Fibroblast of mammary gland (primary cell): ENCODE measurements around the gene CD44.

ENCODE experiments used
- DNase-seq: peaks from one replicate; pipeline ENCODE4 v3.0.0-alpha.2; 2010; ENCODE audit warnings: low read depth
- H3K4me3 ChIP-seq: 2 replicates; pipeline ENCODE4 v1.5.1; 2011; ENCODE audit warnings: low read depth, mild to moderate bottlenecking, low read length, moderate library complexity; ENCODE audit not compliant: control insufficient read depth
- TF ChIP-seq, protein P1 (sequence below): conservative IDR thresholded peaks from 2 replicates; pipeline ENCODE4 v1.5.1; 2011; ENCODE audit warnings: low read depth, low read length, inconsistent platforms; ENCODE audit not compliant: control insufficient read depth, insufficient read depth

CD44 gene

DNA sequence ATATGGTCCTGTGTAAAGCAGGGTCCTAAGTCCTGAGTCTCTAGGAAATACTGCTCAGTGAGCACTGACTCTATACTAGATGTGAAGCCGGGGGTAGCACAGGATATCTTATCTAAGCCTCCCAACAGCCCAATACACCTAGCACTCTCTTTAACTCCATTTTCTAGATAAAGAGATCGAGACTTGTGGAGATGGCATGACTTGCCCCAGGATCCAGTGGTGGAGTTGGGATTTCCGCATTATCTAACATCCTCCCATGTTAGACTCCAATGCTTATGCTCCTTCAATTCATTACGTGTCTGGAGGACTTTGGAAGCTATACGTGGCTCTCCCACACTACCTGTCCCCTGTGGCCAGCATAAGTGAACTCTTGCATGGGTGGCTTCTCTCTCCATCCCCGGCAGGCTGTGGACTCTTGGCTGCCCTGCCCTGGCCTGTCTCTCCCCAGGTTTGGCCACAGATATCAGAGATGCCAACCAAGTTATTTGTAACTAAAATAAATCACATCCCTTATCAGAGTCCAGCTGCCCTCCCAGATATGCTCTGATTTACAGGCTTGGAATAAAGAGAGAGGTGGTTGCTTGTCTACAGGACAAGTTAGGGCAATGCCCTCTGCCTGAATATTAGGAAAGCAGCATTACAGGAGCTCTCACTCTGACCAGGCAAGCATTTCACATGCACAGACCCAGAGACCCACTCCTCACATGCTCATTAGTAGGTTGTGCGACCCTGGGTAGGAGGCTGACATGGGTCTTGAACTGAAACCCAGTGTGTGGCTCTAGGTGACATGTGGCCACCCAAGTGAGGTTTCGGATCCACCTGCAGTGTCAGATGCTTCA is 4.5 kb downstream of the CD44 start:
- H3K4me3 ChIP-seq: peak overlapping the region; percentile 27
- TF ChIP-seq, protein P1, sequence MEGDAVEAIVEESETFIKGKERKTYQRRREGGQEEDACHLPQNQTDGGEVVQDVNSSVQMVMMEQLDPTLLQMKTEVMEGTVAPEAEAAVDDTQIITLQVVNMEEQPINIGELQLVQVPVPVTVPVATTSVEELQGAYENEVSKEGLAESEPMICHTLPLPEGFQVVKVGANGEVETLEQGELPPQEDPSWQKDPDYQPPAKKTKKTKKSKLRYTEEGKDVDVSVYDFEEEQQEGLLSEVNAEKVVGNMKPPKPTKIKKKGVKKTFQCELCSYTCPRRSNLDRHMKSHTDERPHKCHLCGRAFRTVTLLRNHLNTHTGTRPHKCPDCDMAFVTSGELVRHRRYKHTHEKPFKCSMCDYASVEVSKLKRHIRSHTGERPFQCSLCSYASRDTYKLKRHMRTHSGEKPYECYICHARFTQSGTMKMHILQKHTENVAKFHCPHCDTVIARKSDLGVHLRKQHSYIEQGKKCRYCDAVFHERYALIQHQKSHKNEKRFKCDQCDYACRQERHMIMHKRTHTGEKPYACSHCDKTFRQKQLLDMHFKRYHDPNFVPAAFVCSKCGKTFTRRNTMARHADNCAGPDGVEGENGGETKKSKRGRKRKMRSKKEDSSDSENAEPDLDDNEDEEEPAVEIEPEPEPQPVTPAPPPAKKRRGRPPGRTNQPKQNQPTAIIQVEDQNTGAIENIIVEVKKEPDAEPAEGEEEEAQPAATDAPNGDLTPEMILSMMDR: no peak
- no peak for DNase-seq

DNA sequence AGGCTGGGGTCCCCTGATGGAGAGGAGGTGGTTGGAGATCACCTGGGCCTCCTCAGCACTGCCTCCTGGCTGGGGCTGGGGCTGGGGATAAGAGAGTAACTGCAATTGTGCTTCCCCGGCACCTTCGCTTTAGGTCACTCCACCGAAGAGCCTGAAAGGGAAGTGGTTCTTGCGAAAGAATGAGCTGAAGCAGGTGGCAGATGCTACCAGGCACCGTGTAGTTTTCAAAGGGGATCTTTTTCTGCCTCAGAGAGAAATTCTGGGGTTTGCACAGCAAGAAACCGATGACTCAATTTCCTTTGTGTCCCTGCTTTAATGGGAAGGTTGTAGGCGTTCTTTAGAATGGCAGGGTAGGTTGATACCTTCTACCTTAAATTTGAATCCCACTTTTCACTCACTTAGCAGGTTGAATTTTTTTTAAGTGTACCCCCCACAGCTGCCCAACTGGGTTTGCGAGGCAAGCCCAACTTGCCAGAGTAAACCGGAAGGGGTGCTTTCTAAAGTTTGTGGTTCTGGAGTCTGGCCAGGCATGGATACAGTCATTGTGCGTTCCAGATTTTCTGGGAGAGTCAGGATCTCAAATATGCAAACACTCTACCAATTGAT is 5.3 kb downstream of the CD44 start:
- peak; percentile 75 for DNase-seq
- TF ChIP-seq, protein P1: no peak
- H3K4me3 ChIP-seq: peak overlapping the region; percentile 27

DNA sequence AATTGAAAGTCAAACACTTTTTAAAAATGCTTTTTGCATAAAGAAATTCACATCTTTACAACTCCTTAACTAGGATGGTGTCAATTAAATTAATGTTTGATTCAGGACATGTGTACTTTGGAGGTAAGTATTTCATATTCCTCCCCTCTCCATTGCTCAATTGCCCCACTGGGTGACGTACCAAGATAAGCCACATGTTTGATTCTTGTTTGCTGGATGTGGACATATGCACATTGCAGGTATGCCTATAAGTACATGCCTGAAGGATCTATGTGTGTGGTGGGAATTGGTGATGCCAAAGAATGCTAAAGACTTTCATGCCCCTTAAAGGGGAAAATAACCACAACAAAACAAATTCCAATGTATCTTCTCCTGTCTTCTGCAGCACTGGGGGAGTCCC is 5.8 kb downstream of the CD44 start:
- TF ChIP-seq, protein P1: no peak
- peak; percentile 47 for DNase-seq
- H3K4me3 ChIP-seq: no peak overlapping the region

DNA sequence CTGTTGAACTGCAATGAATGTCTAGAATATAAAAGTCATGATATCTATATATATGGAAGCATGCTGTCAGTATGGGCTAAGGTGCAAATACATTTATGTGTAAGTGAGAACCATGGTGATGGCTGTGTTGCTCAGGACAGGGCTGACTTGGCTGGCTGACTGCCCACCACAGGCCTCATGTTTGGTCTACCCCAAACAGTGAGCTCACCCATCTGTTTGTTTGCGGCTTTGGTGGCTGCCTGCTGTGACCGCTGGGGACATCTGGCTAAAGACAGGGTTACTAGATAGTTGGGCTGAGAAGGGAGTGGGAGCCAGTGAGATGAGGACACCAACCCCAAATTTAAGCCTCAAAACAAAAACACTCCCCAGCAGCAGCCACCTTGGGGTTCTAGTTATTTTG is 6.3 kb downstream of the CD44 start:
- DNase-seq: peak; percentile 52
- no peak overlapping the region for H3K4me3 ChIP-seq
- TF ChIP-seq, protein P1: no peak

DNA sequence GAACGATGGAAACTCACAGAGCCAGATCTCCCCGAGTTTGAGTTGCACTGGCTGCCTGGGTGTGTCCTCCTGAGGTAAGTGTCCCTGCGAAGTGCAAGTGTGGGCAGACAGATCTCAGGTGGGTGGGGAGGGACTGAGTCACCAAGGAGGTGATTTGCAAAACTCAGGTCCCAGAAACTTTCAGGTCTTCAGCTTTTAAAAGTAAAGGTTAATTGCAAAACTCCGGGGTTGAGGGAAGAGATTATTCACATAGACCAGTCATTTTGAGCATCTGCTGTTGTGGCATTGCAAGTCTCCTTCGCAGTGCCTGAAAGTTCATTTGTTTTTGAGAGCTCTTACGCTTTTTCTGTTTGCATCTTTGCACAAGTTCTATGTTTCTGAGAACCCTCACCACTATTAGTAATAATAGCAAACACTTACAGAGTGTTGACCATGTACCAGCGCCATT is 7.1 kb downstream of the CD44 start:
- H3K4me3 ChIP-seq: no peak overlapping the region
- no peak for DNase-seq
- TF ChIP-seq, protein P1: no peak

DNA sequence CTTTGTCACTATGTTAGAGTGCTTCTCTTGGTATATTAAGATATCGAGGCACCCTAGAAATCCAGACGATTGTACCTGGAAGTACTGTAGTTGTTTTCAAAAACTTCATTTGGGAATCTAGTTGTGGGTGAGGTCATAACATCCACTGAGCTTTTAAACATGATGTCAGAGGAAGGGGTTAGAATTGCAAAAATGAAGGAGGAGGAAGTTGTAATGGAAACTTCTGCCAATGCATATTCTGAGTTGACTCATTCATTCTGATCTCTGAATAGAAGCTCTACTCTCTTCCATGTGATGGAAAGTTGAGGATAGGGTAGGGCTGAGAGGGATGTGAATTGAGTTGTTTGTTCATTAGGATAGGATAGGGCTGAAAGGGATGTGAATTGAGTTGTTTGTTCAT is 7.7 kb downstream of the CD44 start:
- no peak overlapping the region for H3K4me3 ChIP-seq
- DNase-seq: no peak
- TF ChIP-seq, protein P1: no peak
